Epithelial cell of esophagus (primary cell): ENCODE results near the gene ZNF333.

Experiments
- DNase-seq: peaks from one replicate; pipeline ENCODE4 v3.0.0; 2010; ENCODE audit warnings: low read depth
- H3K4me3 ChIP-seq: 2 replicates; pipeline ENCODE4 v1.5.1; 2011; ENCODE audit warnings: mild to moderate bottlenecking, low read length, control low read depth
- TF ChIP-seq, protein P1 (sequence below): IDR thresholded peaks from 2 replicates; pipeline ENCODE4 v1.5.1; 2011; ENCODE audit warnings: low read depth, mild to moderate bottlenecking, low read length, control low read depth, inconsistent platforms; ENCODE audit not compliant: insufficient read depth; ENCODE audit errors: missing control alignments

ZNF333 gene

DNA sequence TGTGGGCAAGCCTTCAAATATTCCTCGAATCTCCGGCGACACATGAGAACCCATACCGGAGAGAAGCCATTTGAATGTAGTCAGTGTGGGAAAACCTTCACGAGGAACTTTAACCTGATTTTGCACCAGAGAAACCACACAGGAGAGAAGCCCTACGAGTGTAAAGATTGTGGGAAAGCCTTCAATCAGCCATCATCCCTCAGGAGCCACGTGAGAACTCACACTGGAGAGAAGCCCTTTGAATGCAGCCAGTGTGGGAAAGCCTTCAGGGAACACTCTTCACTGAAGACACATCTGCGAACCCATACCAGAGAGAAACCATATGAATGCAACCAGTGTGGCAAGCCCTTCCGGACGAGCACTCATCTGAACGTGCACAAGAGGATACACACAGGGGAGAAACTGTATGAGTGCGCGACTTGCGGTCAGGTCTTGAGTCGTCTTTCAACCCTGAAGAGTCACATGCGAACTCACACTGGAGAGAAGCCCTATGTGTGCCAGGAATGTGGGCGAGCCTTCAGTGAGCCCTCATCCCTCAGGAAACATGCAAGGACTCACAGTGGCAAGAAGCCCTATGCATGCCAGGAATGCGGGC, 28.8 kb downstream of the ZNF333 start:
- H3K4me3 ChIP-seq: no peak overlapping the region
- no peak for DNase-seq

DNA sequence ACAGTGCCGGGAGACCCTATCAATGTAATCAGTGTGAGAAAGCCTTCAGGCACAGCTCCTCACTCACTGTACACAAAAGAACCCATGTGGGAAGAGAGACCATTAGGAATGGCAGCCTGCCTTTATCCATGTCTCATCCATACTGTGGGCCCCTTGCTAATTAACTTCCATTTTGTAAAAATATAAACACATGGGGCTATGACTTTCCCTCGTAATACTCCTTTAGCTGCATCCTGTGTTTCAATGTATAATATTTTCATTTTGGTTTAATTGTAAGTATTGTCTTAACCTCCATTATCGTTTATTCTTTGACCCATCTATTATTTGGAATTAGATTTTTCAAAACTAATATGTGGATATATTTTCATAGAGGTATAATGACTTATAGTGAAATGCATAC, 29.3 kb downstream of the ZNF333 start:
- TF ChIP-seq, protein P1, sequence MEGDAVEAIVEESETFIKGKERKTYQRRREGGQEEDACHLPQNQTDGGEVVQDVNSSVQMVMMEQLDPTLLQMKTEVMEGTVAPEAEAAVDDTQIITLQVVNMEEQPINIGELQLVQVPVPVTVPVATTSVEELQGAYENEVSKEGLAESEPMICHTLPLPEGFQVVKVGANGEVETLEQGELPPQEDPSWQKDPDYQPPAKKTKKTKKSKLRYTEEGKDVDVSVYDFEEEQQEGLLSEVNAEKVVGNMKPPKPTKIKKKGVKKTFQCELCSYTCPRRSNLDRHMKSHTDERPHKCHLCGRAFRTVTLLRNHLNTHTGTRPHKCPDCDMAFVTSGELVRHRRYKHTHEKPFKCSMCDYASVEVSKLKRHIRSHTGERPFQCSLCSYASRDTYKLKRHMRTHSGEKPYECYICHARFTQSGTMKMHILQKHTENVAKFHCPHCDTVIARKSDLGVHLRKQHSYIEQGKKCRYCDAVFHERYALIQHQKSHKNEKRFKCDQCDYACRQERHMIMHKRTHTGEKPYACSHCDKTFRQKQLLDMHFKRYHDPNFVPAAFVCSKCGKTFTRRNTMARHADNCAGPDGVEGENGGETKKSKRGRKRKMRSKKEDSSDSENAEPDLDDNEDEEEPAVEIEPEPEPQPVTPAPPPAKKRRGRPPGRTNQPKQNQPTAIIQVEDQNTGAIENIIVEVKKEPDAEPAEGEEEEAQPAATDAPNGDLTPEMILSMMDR: no peak
- no peak overlapping the region for H3K4me3 ChIP-seq
- no peak for DNase-seq

More for the DNA sequence above, 28.8 kb downstream of the ZNF333 start:
- TF ChIP-seq, protein P1: no peak

DNA sequence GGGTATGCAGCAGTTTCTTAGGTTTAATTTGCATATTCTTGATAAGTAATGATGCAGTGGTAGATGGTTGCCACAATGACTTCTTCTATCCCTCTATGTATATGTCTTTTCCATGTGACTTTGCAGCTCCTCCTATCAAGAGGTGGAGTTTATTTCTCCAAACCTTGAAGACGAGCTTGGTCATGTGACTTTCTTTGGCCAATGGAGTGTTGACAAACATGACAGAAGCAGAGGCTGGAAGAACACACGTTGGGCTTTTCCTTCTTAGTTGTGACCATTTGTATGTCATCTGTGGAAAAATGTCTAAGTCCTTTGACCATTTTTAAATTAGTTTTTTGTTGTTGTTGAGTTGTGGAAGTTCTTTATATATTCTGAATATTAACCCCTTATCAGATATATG, 32.3 kb downstream of the ZNF333 start:
- no peak overlapping the region for H3K4me3 ChIP-seq
- no peak for DNase-seq
- TF ChIP-seq, protein P1: no peak

DNA sequence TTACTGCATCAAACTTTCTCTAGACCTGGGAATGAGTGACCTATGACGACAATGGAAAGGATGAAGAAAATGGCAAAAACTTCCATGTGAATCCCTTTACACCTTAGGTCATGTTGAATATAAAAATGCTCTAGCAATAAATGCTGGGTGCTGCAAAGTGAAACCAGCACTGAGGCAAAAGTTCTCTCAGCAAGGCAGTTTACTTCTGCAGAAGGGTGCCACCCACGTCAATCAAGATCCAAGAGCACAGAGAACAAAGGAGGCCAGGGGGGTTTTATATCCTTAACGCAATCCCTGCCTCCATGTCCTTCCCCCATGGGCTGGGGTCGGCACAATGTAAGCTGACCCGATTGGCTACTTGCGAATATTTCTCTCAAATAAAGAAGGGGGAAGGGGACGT, 38.7 kb downstream of the ZNF333 start:
- DNase-seq: no peak
- no peak overlapping the region for H3K4me3 ChIP-seq
- TF ChIP-seq, protein P1: no peak

DNA sequence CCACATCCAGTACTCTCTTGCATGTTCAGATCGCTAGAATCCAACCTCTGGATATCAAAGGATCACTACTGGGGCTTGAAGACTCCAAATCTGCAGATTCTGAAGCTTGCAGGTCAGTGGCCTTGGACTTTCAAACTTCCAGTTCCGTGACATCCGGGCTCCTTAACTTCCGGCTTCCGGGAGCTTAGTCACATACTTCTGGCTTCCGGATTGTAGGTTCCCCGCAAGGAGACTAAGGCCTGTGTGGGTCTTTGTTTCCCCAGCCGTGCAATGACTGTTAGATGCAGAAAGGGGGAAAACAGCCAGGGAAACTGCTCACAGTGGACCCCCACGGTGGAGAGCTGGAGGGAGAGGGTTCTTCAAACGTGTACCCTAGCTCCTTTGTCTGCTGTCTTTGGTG, 41.4 kb downstream of the ZNF333 start:
- TF ChIP-seq, protein P1: no peak
- no peak overlapping the region for H3K4me3 ChIP-seq
- no peak for DNase-seq

DNA sequence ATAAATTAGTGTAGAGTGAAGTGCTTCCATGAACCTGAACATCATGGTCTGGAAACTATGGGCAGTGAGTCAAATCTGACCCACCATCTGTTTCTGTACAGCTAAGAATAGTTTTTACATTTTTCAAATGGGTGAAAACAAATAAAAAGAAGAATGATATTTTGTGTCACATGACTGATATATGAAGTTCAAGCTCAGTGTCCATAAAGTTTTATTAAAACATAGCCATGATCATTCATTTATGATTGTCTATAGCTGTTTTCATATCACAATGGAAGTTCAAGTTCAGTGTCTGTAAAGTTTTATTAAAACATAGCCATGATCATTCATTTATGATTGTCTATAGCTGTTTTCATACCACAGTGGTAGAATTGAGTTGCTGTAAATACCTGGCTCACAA, 42.7 kb downstream of the ZNF333 start:
- TF ChIP-seq, protein P1: no peak
- DNase-seq: no peak
- H3K4me3 ChIP-seq: no peak overlapping the region

DNA sequence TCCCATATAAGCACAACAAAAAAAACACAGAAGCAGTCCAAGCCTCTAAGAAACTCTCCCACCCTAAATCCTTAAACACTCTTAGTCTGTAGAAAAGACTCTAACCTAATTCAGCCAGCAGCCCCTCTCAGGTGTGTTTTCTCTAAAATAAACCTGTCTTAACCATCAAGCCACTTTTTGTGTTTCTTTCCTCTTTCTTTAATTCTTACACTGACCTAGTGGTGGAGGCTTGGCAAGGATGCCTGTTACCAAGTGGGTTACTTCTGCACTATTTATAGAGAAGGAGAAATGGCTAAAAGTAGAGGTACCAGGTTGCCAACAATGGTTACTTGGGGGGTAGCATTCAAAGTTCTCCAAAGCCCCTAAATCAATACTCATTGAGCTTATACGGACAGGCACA, 43.7 kb downstream of the ZNF333 start:
- no peak for DNase-seq
- H3K4me3 ChIP-seq: no peak overlapping the region
- TF ChIP-seq, protein P1: no peak
